GM12878 (cell line): ENCODE data around the gene SCARF1. TPM values are rescaled to one million over a fixed set of nuclear protein-coding genes. Genes with fewer than 3 reads are reported as not detected.
A peak's percentile ranks its signal among the peaks of the same experiment; 100 is the strongest.

Experiments
- ATAC-seq: fragments of 200-7000 bp; cut with Tn5 transposase; 3 replicates; pipeline ENCODE4 v1.9.1; 2020; ENCODE audit warnings: mild to moderate bottlenecking, moderate library complexity
- BruUV-seq: library from RNA; stranded (reverse); fragments of 400-500 nt; replicated peaks from 2 replicates; lab custom pipeline; 2021; lab: Mats Ljungman, UMichigan
- CTCF ChIA-PET: fragments of 300-600 bp; sonication (Branson Sonifier 250); formaldehyde crosslinking; extraction: SDS; loops from one replicate; lab custom pipeline; 2021; ENCODE audit warnings: inconsistent platforms; lab: Yijun Ruan, JAX
- POLR2A ChIA-PET: fragments of 350-600 bp; formaldehyde crosslinking; extraction: SDS; loops from one replicate; lab custom pipeline; 2021; ENCODE audit warnings: inconsistent platforms; lab: Charles Lee
- RAD21 ChIA-PET: fragments of 300-600 bp; sonication (Branson Sonifier 250); formaldehyde crosslinking; loops from one replicate; lab custom pipeline; 2023; ENCODE audit warnings: antibody characterized with exemption; ENCODE audit not compliant: unreplicated experiment; lab: Charles Lee
- SMC1A ChIA-PET: fragments of 300-600 bp; sonication (Branson Sonifier 250); formaldehyde crosslinking; loops from one replicate; lab custom pipeline; 2023; ENCODE audit not compliant: unreplicated experiment, uncharacterized antibody; lab: Charles Lee
- DNase-seq: peaks from one replicate; pipeline ENCODE4 v3.0.0-alpha.2; 2011; ENCODE audit warnings: low read depth, low spot score
- FAIRE-seq: peaks from 3 replicates; lab custom pipeline; 2011; peaks lifted over from hg19 to GRCh38; lab: Jason Lieb, UNC
- H2AFZ ChIP-seq: 2 replicates; pipeline ENCODE4 v1.6.0; 2011; ENCODE audit warnings: low read depth, low read length, control low read depth; ENCODE audit not compliant: control insufficient read depth
- H3K27ac ChIP-seq: 2 replicates; pipeline ENCODE4 v1.5.1; 2011; ENCODE audit warnings: control low read depth; ENCODE audit not compliant: control insufficient read depth, insufficient read depth
- H3K27me3 ChIP-seq, 2 experiments: replicated peaks in 1 of 2; 2 replicates each; pipeline versions ENCODE4 v1.6.0 to v1.6.1; 2011; ENCODE audit warnings: low read length in 1 of 2; ENCODE audit not compliant: control insufficient read depth in 2 of 2, insufficient read depth in 2 of 2
- H3K36me3 ChIP-seq, 2 experiments: 2 replicates each; pipeline ENCODE4 v1.5.1; 2011; ENCODE audit warnings: low read length in 1 of 2; ENCODE audit not compliant: control insufficient read depth in 2 of 2, insufficient read depth in 2 of 2
- H3K4me1 ChIP-seq: 2 replicates; pipeline ENCODE4 v1.6.1; 2011; ENCODE audit warnings: mild to moderate bottlenecking, low read length, moderate library complexity, mixed read lengths; ENCODE audit not compliant: control insufficient read depth, insufficient read depth
- H3K4me2 ChIP-seq: 2 replicates; pipeline ENCODE4 v1.6.0; 2011; ENCODE audit warnings: control low read depth; ENCODE audit not compliant: control insufficient read depth, insufficient read depth
- H3K4me3 ChIP-seq: fragments of 200-600 bp; sonication (generic); 2 replicates; pipeline ENCODE4 v1.5.1; 2016
- H3K79me2 ChIP-seq: 2 replicates; pipeline ENCODE4 v1.6.0; 2011; ENCODE audit warnings: low read length; ENCODE audit not compliant: control insufficient read depth, insufficient read depth
- H3K9ac ChIP-seq: 2 replicates; pipeline ENCODE4 v1.8.0; 2011; ENCODE audit warnings: low read length, control low read depth, mixed read lengths; ENCODE audit not compliant: control insufficient read depth, insufficient read depth
- H3K9me3 ChIP-seq: replicated peaks from 3 replicates; pipeline ENCODE4 v1.5.1; 2011; ENCODE audit warnings: mild to moderate bottlenecking, low read length; ENCODE audit not compliant: control insufficient read depth, insufficient read depth
- H4K20me1 ChIP-seq: 2 replicates; pipeline ENCODE4 v1.6.0; 2011; ENCODE audit not compliant: control insufficient read depth, insufficient read depth
- BACH1 ChIP-seq: fragments of 450-650 bp; IDR thresholded peaks from 2 replicates; pipeline ENCODE4 v1.6.1; 2017; ENCODE audit warnings: mild to moderate bottlenecking, borderline replicate concordance
- CHD1 ChIP-seq: IDR thresholded peaks from 2 replicates; pipeline ENCODE4 v1.6.1; 2012; ENCODE audit warnings: low read depth, low read length, improper control_type of control experiment
- HDAC2 ChIP-seq: fragments of 200-600 bp; sonication (generic); IDR thresholded peaks from 2 replicates; pipeline ENCODE4 v1.6.1; 2017
- IKZF2 ChIP-seq, 2 experiments: fragments of 450-650 bp; IDR thresholded peaks; 2 replicates each; pipeline ENCODE4 v1.6.1; 2017; ENCODE audit warnings: mild to moderate bottlenecking in 2 of 2, moderate library complexity in 2 of 2
- KAT2A ChIP-seq: conservative IDR thresholded peaks from 2 replicates; pipeline ENCODE4 v1.6.1; 2011; ENCODE audit warnings: low read depth, low read length; ENCODE audit not compliant: control insufficient read depth
- KLF5 ChIP-seq: fragments of 450-650 bp; IDR thresholded peaks from 2 replicates; pipeline ENCODE4 v1.6.1; 2014; ENCODE audit warnings: mild to moderate bottlenecking; ENCODE audit not compliant: partially characterized antibody
- MEF2A ChIP-seq: IDR thresholded peaks from 2 replicates; pipeline ENCODE4 v1.6.1; 2011; ENCODE audit warnings: low read depth, mild to moderate bottlenecking, low read length, moderate library complexity; ENCODE audit not compliant: insufficient read depth
- NFYA ChIP-seq: IDR thresholded peaks from 2 replicates; pipeline ENCODE4 v1.6.1; 2011; ENCODE audit warnings: low read depth, mild to moderate bottlenecking, low read length, improper control_type of control experiment, borderline replicate concordance
- NR2F1 ChIP-seq: fragments of 450-650 bp; conservative IDR thresholded peaks from 2 replicates; pipeline ENCODE4 v1.6.1; 2017; ENCODE audit warnings: mild to moderate bottlenecking
- NRF1 ChIP-seq: conservative IDR thresholded peaks from 2 replicates; pipeline ENCODE4 v1.6.1; 2011; ENCODE audit warnings: mild to moderate bottlenecking, low read depth, low read length, improper control_type of control experiment
- RELA ChIP-seq: fragments of 450-650 bp; IDR thresholded peaks from 2 replicates; pipeline ENCODE4 v1.8.0; 2014; ENCODE audit warnings: borderline replicate concordance; ENCODE audit not compliant: partially characterized antibody
- RFX5 ChIP-seq: IDR thresholded peaks from 2 replicates; pipeline ENCODE4 v1.6.1; 2011; ENCODE audit warnings: low read depth, low read length, improper control_type of control experiment
- SP1 ChIP-seq: IDR thresholded peaks from one replicate; pipeline ENCODE4 v1.6.1; 2011; ENCODE audit warnings: low read depth, low read length
- SREBF1 ChIP-seq: IDR thresholded peaks from 2 replicates; pipeline ENCODE4 v1.6.1; 2012; ENCODE audit warnings: mild to moderate bottlenecking, low read length
- SREBF2 ChIP-seq: IDR thresholded peaks from 2 replicates; pipeline ENCODE4 v1.6.1; 2012; ENCODE audit warnings: mild to moderate bottlenecking, low read length
- STAT3 ChIP-seq: IDR thresholded peaks from 2 replicates; pipeline ENCODE4 v1.6.1; 2011; ENCODE audit warnings: low read depth, low read length, improper control_type of control experiment
- SUPT20H ChIP-seq: IDR thresholded peaks from 2 replicates; pipeline ENCODE4 v1.6.1; 2011; ENCODE audit warnings: low read depth, mild to moderate bottlenecking, low read length, moderate library complexity, borderline replicate concordance; ENCODE audit not compliant: control insufficient read depth
- WGBS: methylation state at CpG from one replicate; pipeline ENCODE4 v1.1.6; 2016; ENCODE audit warnings: low lambda C conversion rate; ENCODE audit not compliant: insufficient replicate concordance, insufficient coverage; ENCODE audit errors: missing lambda C conversion rate; 5-methylcytosine and 5-hydroxymethylcytosine counted together
- in situ Hi-C: fragments of 300-500 bp; cut with MboI; formaldehyde crosslinking; loops from 9 replicates; pipeline ENCODE4 v1.14.3; 2018; ENCODE audit warnings: mixed read lengths
- intact Hi-C: fragments of 100-400 bp; cut with micrococcal nuclease; formaldehyde crosslinking; loops from one replicate; pipeline ENCODE4 v1.14.2; 2022; ENCODE audit not compliant: unreplicated experiment
- polyA plus RNA-seq, 11 experiments: library from polyadenylated mRNA; depleted of rRNA in 4 of 11; unstranded in 6 of 11; stranded (reverse) in 5 of 11; fragments of >200 nt; fragmentation: Nextera tagmentation in 4 of 11; fragmentation: Illumina TruSeq in 1 of 11; extraction: Ambion mirVana in 4 of 11; extraction: Trizol in 1 of 11; gene quantifications; 1 replicate in 1 of 11; 2 replicates in 10 of 11; pipeline versions ENCODE4 v1.2.1 to v1.2.3, GENCODE V29; 2011 to 2016; ENCODE audit warnings: inconsistent platforms in 2 of 11, missing spikeins in 2 of 11, low read depth in 1 of 11
- total RNA-seq, 4 experiments: library from RNA; depleted of rRNA in 3 of 4; stranded (reverse); fragments of >200 nt in 3 of 4; fragmentation: Illumina TruSeq in 1 of 4; extraction: Trizol in 1 of 4; gene quantifications; 2 replicates each; pipeline versions ENCODE4 v1.2.1 to v1.2.3, GENCODE V29; 2013 to 2021
- TF ChIP-seq, protein P1 (sequence below): IDR thresholded peaks from 2 replicates; pipeline ENCODE4 v1.6.1; 2012; ENCODE audit warnings: mild to moderate bottlenecking, low read depth, low read length
- TF ChIP-seq, protein P2 (sequence below), 3 experiments: IDR thresholded peaks in 2 of 3; conservative IDR thresholded peaks in 1 of 3; 2 replicates each; pipeline ENCODE4 v1.5.1; 2011; ENCODE audit warnings: low read depth in 3 of 3, low read length in 3 of 3, mild to moderate bottlenecking in 3 of 3, control low read depth in 2 of 3, moderate library complexity in 2 of 3, inconsistent platforms in 1 of 3, mixed read lengths in 1 of 3; ENCODE audit not compliant: control insufficient read depth in 2 of 3, insufficient read depth in 1 of 3; ENCODE audit errors: extremely low read depth in 1 of 3

The SCARF1 gene
- total and polyA plus RNA-seq, 10 of the 15 experiments (the other 5 are each of a cell fraction or from before 2014, with no cell fraction given): 0.10 to 1.7 (median 0.43) TPM

DNA sequence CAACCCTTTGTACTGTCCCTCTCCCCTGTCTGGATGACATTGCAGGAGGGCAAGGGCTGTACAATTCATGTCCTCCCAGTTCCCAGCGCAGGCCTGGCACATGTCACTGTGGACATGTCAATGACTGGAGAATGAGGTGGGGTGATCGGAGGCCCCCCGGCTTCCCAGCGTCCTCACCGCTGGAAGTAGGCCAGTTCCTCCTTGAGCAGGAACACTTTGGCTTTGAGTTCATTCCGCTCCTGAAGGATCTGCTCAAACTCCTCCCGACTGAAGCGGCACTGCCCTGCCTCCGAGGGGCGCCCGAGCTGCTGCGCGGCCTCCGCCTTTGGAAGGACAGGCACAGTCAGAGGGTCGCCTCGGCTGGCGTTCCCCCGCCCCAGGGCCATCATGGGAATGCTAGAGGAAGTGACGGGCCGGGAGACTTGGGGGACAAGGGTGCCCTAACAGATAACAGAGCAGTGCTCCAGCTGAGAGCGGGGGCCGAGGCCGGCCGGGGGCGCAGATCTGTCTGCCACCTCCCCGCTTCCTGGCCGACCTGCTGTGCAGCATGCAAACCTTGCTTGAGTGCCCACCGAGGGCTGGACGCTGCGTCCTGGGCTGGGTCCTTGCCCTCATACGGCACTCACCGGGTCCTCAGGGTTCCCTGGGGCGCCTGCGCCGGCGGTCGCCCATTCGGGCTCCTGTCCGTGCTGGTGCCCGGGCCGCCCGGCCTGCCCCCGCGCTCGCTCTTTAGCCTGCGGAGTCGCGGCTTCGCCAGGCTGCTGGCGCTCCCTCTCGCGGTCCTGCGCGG, 2.8 kb upstream of the SCARF1 start:
- FAIRE-seq: peak; percentile 54
- CTCF ChIA-PET: interaction anchor here (0.9 to 2.8 kb wide), 11 partner anchors 11 to 283 kb away, joined by 3 to 25 read pairs (median 5); no protein-coding TSS in a partner anchor
- SMC1A ChIA-PET: interaction anchor here (0.6 to 2.5 kb wide), 4 partner anchors 68 to 167 kb away, joined by 3 to 15 read pairs (median 4); no protein-coding TSS in a partner anchor
- TF ChIP-seq NFYA (no peak), KLF5 (no peak), CHD1 (no peak), RFX5 (no peak), NRF1 (peak; percentile 4; the same call in 1 of the 2 replicates), NR2F1 (peak; percentile 43), RELA (no peak), STAT3 (no peak), SREBF1 (no peak), KAT2A (no peak), SP1 (no peak), SUPT20H (no peak), SREBF2 (no peak), BACH1 (peak; percentile 44; the same call in 1 of the 2 replicates), HDAC2 (no peak), IKZF2 (IDR thresholded peaks at IDR 0.05) (peak in 1 of 2 experiments; percentile 35; a peak in 1 of 4 replicates), MEF2A (0 out of 2 replicates have a peak, but pooled peaks have one; percentile 48)
- TF ChIP-seq, protein P1, sequence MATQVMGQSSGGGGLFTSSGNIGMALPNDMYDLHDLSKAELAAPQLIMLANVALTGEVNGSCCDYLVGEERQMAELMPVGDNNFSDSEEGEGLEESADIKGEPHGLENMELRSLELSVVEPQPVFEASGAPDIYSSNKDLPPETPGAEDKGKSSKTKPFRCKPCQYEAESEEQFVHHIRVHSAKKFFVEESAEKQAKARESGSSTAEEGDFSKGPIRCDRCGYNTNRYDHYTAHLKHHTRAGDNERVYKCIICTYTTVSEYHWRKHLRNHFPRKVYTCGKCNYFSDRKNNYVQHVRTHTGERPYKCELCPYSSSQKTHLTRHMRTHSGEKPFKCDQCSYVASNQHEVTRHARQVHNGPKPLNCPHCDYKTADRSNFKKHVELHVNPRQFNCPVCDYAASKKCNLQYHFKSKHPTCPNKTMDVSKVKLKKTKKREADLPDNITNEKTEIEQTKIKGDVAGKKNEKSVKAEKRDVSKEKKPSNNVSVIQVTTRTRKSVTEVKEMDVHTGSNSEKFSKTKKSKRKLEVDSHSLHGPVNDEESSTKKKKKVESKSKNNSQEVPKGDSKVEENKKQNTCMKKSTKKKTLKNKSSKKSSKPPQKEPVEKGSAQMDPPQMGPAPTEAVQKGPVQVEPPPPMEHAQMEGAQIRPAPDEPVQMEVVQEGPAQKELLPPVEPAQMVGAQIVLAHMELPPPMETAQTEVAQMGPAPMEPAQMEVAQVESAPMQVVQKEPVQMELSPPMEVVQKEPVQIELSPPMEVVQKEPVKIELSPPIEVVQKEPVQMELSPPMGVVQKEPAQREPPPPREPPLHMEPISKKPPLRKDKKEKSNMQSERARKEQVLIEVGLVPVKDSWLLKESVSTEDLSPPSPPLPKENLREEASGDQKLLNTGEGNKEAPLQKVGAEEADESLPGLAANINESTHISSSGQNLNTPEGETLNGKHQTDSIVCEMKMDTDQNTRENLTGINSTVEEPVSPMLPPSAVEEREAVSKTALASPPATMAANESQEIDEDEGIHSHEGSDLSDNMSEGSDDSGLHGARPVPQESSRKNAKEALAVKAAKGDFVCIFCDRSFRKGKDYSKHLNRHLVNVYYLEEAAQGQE: no peak
- TF ChIP-seq, protein P2, sequence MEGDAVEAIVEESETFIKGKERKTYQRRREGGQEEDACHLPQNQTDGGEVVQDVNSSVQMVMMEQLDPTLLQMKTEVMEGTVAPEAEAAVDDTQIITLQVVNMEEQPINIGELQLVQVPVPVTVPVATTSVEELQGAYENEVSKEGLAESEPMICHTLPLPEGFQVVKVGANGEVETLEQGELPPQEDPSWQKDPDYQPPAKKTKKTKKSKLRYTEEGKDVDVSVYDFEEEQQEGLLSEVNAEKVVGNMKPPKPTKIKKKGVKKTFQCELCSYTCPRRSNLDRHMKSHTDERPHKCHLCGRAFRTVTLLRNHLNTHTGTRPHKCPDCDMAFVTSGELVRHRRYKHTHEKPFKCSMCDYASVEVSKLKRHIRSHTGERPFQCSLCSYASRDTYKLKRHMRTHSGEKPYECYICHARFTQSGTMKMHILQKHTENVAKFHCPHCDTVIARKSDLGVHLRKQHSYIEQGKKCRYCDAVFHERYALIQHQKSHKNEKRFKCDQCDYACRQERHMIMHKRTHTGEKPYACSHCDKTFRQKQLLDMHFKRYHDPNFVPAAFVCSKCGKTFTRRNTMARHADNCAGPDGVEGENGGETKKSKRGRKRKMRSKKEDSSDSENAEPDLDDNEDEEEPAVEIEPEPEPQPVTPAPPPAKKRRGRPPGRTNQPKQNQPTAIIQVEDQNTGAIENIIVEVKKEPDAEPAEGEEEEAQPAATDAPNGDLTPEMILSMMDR (IDR thresholded peaks at IDR 0.05 in 2 of 3, conservative IDR thresholded peaks at IDR 0.05 in 1 of 3; ENCODE audit: control insufficient read depth in 2 of 3, extremely low read depth in 1 of 3, insufficient read depth in 1 of 3, low read depth in 3 of 3, low read length in 3 of 3): no peak

More for the DNA sequence above, 2.8 kb upstream of the SCARF1 start:
- peak overlapping the region; percentile 81 for H3K4me2 ChIP-seq
- peak overlapping the region; percentile 46 for H3K27ac ChIP-seq
- H3K4me1 ChIP-seq: peaks cover 38% of the 10 kb centered on the region
- intact Hi-C loops: loop anchor here (10.0 kb wide), 1 partner anchor 374 kb away; the partner anchor contains the start of genes BHLHA9 and TRARG1
- POLR2A ChIA-PET: interaction anchor here (0.6 to 2.3 kb wide), 11 partner anchors 15 to 283 kb away, joined by 3 to 13 read pairs (median 3); no protein-coding TSS in a partner anchor
- no peaks in the 10 kb centered on the region for H3K9me3 ChIP-seq
- H2AFZ ChIP-seq: peak overlapping the region; percentile 49
- ATAC-seq (peak; percentile 79), DNase-seq (no peak)
- peaks cover 14 to 19% of the 10 kb centered on the region in 2 experiments for H3K36me3 ChIP-seq
- peak overlapping the region; percentile 61 for H3K4me3 ChIP-seq
- in situ Hi-C loops: no loop called here
- WGBS: 26% methylated on average over 41 of the region's 54 CpGs
- no peaks in the 10 kb centered on the region for H4K20me1 ChIP-seq
- RAD21 ChIA-PET: interaction anchor here (0.6 to 2.7 kb wide), 14 partner anchors 16 to 131 kb away, joined by 3 to 28 read pairs (median 4); partner anchors contain the start of genes INPP5K and SLC43A2
- H3K79me2 ChIP-seq: peaks cover 5% of the 10 kb centered on the region
- H3K9ac ChIP-seq: peak overlapping the region; percentile 60
- no TSS peak for BruUV-seq
- no peaks in the 10 kb centered on the region for H3K27me3 ChIP-seq
